PC-3 (cell line): Measurements from ENCODE around the gene KCNK4. TPM values are rescaled to one million over a fixed set of nuclear protein-coding genes. Genes with fewer than 3 reads are reported as not detected.
A peak's percentile ranks its signal among the peaks of the same experiment; 100 is the strongest.

Experiments used
- ATAC-seq: fragments of 200-7000 bp; cut with Tn5 transposase; 2 replicates; pipeline ENCODE4 v1.9.1; 2020; ENCODE audit warnings: mild to moderate bottlenecking, moderate library complexity
- BruUV-seq: library from RNA; stranded (reverse); fragments of 400-500 nt; replicated peaks from 2 replicates; lab custom pipeline; 2021; lab: Mats Ljungman, UMichigan
- CTCF ChIA-PET: fragments of 300-600 bp; sonication (Branson Sonifier 250); formaldehyde crosslinking; loops from one replicate; lab custom pipeline; 2022; ENCODE audit warnings: antibody characterized with exemption; lab: Charles Lee
- POLR2A ChIA-PET: fragments of 300-600 bp; sonication (Branson Sonifier 250); formaldehyde crosslinking; loops from one replicate; lab custom pipeline; 2022; ENCODE audit warnings: antibody characterized with exemption; ENCODE audit not compliant: unreplicated experiment; lab: Charles Lee
- DNase-seq: peaks from one replicate; pipeline ENCODE4 v3.0.0-alpha.2; 2015
- H2AFZ ChIP-seq: fragments of 300-600 bp; sonication (generic); 2 replicates; pipeline ENCODE4 v1.6.0; 2016; ENCODE audit warnings: antibody characterized with exemption, low read length
- H3F3A ChIP-seq: fragments of 300-600 bp; sonication (generic); one replicate; pipeline ENCODE4 v1.6.0; 2017; ENCODE audit warnings: antibody characterized with exemption, low read length, control low read depth, mild to moderate bottlenecking; ENCODE audit not compliant: unreplicated experiment
- H3K27ac ChIP-seq: fragments of 300-600 bp; sonication (generic); 2 replicates; pipeline ENCODE4 v1.5.1; 2016; ENCODE audit warnings: mild to moderate bottlenecking, low read length
- H3K27me3 ChIP-seq: fragments of 300-600 bp; sonication (generic); 2 replicates; pipeline ENCODE4 v1.6.1; 2016; ENCODE audit warnings: low read length, mixed read lengths
- H3K36me3 ChIP-seq: fragments of 300-600 bp; sonication (generic); 2 replicates; pipeline ENCODE4 v1.6.1; 2016; ENCODE audit warnings: low read depth, mixed run types, low read length, mixed read lengths
- H3K4me1 ChIP-seq: fragments of 300-600 bp; sonication (generic); 2 replicates; pipeline ENCODE4 v1.5.1; 2016; ENCODE audit warnings: low read length; ENCODE audit not compliant: insufficient read depth
- H3K4me2 ChIP-seq: fragments of 300-600 bp; sonication (generic); 2 replicates; pipeline ENCODE4 v1.6.0; 2016; ENCODE audit warnings: low read length
- H3K4me3 ChIP-seq: fragments of 300-600 bp; sonication (generic); 2 replicates; pipeline ENCODE4 v1.5.1; 2016; ENCODE audit warnings: mild to moderate bottlenecking, low read length, mixed read lengths
- H3K79me2 ChIP-seq: fragments of 300-600 bp; sonication (generic); 2 replicates; pipeline ENCODE4 v1.6.1; 2017; ENCODE audit warnings: low read length, mixed read lengths
- H3K9ac ChIP-seq: fragments of 300-600 bp; sonication (generic); 2 replicates; pipeline ENCODE4 v1.6.0; 2016; ENCODE audit warnings: mild to moderate bottlenecking, low read length
- H3K9me2 ChIP-seq: fragments of 300-600 bp; sonication (generic); replicated peaks from 2 replicates; pipeline ENCODE4 v1.6.1; 2016; ENCODE audit warnings: mixed run types, low read length, mixed read lengths
- H3K9me3 ChIP-seq: fragments of 300-600 bp; sonication (generic); 2 replicates; pipeline ENCODE4 v1.6.1; 2016; ENCODE audit warnings: low read length, mixed read lengths
- H4K20me1 ChIP-seq: fragments of 300-600 bp; sonication (generic); 2 replicates; pipeline ENCODE4 v1.6.1; 2016; ENCODE audit warnings: low read length, mixed read lengths
- EZH2 ChIP-seq: fragments of 300-600 bp; sonication (generic); IDR thresholded peaks from one replicate; pipeline ENCODE4 v1.6.1; 2017; ENCODE audit warnings: antibody characterized with exemption, mild to moderate bottlenecking, low read length; ENCODE audit not compliant: unreplicated experiment
- EZH2phosphoT487 ChIP-seq: fragments of 300-600 bp; sonication (generic); IDR thresholded peaks from 2 replicates; pipeline ENCODE4 v1.6.1; 2018; ENCODE audit warnings: mild to moderate bottlenecking, antibody characterized with exemption, low read length, borderline replicate concordance
- intact Hi-C: fragments of 100-400 bp; cut with micrococcal nuclease; formaldehyde crosslinking; loops from 2 replicates; pipeline ENCODE4 v1.9.0; 2023
- total RNA-seq: library from RNA; depleted of rRNA; stranded (reverse); fragments of >200 nt; gene quantifications from 2 replicates; pipeline ENCODE4 v1.2.3, GENCODE V29; 2014
- TF ChIP-seq, protein P1 (sequence below): fragments of 300-600 bp; sonication (generic); conservative IDR thresholded peaks from 2 replicates; pipeline ENCODE4 v1.5.1; 2017; ENCODE audit warnings: antibody characterized with exemption, low read depth, mild to moderate bottlenecking, low read length

Gene KCNK4
- total RNA-seq, 1 experiment from 2014 or later: 1.2 TPM

DNA sequence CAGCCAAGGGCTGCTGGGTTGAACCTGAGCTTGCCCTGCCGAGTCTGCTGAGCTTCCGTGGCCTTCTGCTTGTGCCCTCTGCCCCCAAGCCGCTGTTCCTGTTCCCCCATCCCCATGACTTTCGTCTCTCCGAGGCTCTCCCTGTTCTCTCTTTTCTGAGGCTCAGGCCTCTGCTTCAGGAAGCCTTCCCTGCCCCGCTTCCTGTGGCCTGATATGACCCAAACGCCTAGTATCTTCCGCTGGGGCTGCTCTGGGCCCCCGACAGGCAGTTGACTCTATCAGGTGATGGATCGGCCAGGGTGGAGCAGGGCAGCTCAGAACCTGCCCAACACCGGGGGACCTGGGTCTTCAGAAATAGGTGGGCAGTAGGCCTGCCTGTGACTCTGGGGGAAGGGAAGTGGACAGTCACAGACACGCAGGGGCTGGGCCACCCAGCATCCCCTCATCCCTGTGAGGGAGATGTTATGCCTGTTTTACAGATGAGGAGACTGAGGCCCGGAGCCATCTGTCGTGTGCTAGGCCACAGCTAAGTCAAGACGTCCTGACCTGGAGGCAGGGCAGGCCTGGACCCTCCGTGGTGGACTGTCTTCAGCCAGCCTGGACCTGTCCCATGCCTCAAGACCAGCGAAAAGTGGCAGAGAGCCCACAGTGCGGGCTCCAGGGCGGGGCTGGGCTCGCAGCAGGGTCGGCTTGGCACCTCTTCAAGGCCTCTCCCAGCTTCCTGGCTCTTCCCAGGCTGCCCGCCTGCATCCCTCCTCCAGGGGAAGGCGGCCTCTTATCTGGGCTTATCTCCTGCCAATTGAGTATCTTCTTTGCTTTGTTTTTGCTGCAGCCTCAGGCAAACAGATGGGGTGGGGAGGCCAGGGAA is 22.8 kb upstream of the KCNK4 start:
- POLR2A ChIA-PET: no interaction called here
- DNase-seq (peak; percentile 58), ATAC-seq (peak; percentile 1)
- peaks cover 13% of the 10 kb centered on the region; the same call in 1 of the 2 replicates for H3K36me3 ChIP-seq
- H3K79me2 ChIP-seq: peaks cover 14% of the 10 kb centered on the region; the same call in 1 of the 2 replicates
- H3K27me3 ChIP-seq: no peaks in the 10 kb centered on the region
- intact Hi-C loops: no loop called here
- peak overlapping the region; percentile 69; the same call in 1 of the 2 replicates for H3K4me3 ChIP-seq
- peak overlapping the region; percentile 82 for H3K4me2 ChIP-seq
- peaks cover 35% of the 10 kb centered on the region for H3K4me1 ChIP-seq
- no peaks in the 10 kb centered on the region for H4K20me1 ChIP-seq
- H3F3A ChIP-seq: no peaks in the 10 kb centered on the region
- peak overlapping the region; percentile 59 for H3K27ac ChIP-seq
- CTCF ChIA-PET: no interaction called here
- H3K9me2 ChIP-seq: no peaks in the 10 kb centered on the region
- BruUV-seq: no TSS peak
- H3K9ac ChIP-seq: no peak overlapping the region
- H2AFZ ChIP-seq: no peak overlapping the region
- TF ChIP-seq, protein P1, sequence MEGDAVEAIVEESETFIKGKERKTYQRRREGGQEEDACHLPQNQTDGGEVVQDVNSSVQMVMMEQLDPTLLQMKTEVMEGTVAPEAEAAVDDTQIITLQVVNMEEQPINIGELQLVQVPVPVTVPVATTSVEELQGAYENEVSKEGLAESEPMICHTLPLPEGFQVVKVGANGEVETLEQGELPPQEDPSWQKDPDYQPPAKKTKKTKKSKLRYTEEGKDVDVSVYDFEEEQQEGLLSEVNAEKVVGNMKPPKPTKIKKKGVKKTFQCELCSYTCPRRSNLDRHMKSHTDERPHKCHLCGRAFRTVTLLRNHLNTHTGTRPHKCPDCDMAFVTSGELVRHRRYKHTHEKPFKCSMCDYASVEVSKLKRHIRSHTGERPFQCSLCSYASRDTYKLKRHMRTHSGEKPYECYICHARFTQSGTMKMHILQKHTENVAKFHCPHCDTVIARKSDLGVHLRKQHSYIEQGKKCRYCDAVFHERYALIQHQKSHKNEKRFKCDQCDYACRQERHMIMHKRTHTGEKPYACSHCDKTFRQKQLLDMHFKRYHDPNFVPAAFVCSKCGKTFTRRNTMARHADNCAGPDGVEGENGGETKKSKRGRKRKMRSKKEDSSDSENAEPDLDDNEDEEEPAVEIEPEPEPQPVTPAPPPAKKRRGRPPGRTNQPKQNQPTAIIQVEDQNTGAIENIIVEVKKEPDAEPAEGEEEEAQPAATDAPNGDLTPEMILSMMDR: no peak
- no peak for TF ChIP-seq EZH2
- no peak for TF ChIP-seq EZH2phosphoT487
- H3K9me3 ChIP-seq: no peaks in the 10 kb centered on the region

GRCh38 chr11:64268893-64269539 is 22.1 kb upstream of the KCNK4 start:
- Histone ChIP-seq H3K36me3 (peaks cover 5% of the 10 kb centered on the region; the same call in 1 of the 2 replicates), H3K4me1 (peaks cover 35% of the 10 kb centered on the region), H3K27me3 (no peaks in the 10 kb centered on the region), H3K9ac (peak overlapping the region; percentile 74), H3K9me2 (no peaks in the 10 kb centered on the region), H2AFZ (peak overlapping the region; percentile 76), H3K4me3 (peak overlapping the region; percentile 69), H3K4me2 (peak overlapping the region; percentile 82), H4K20me1 (no peaks in the 10 kb centered on the region), H3K79me2 (peaks cover 14% of the 10 kb centered on the region; the same call in 1 of the 2 replicates), H3F3A (no peaks in the 10 kb centered on the region), H3K27ac (peak overlapping the region; percentile 59), H3K9me3 (no peaks in the 10 kb centered on the region)
- ATAC-seq (peak; percentile 3), DNase-seq (peak; percentile 50)
- intact Hi-C loops: no loop called here
- POLR2A ChIA-PET: no interaction called here
- TF ChIP-seq, protein P1: no peak
- TF ChIP-seq EZH2phosphoT487: no peak
- TF ChIP-seq EZH2: no peak
- BruUV-seq: no TSS peak
- CTCF ChIA-PET: no interaction called here
